Effector memory CD8-positive, alpha-beta T cell (primary cell): ENCODE data around the gene CCDC3.

Experiments used
- ATAC-seq: fragments of 150-1000 bp; cut with Tn5 transposase; replicated peaks from 2 replicates; pipeline ENCODE4 v1.10.0; 2021; ENCODE audit warnings: mild to moderate bottlenecking, moderate library complexity
- DNase-seq, 3 experiments: peaks; one replicate each; pipeline ENCODE4 v3.0.0; 2021
- H3K27ac Mint-ChIP-seq, 2 donors: one replicate each; pipeline ENCODE4 v1.8.0; 2022; ENCODE audit warnings: mild to moderate bottlenecking in 2 of 2, mixed read lengths in 2 of 2, moderate library complexity in 2 of 2
- H3K27me3 Mint-ChIP-seq, 2 donors: one replicate each; pipeline ENCODE4 v1.8.0; 2022; ENCODE audit warnings: mixed read lengths in 2 of 2
- H3K36me3 Mint-ChIP-seq: one replicate; pipeline ENCODE4 v1.8.0; 2022; ENCODE audit warnings: mild to moderate bottlenecking, moderate library complexity, mixed read lengths; ENCODE audit not compliant: insufficient read depth
- H3K4me1 Mint-ChIP-seq, 2 donors: one replicate each; pipeline ENCODE4 v1.8.0; 2022; ENCODE audit warnings: low read depth in 2 of 2, mixed read lengths in 2 of 2
- H3K4me3 Mint-ChIP-seq, 2 donors: one replicate each; pipeline ENCODE4 v1.8.0; 2022; ENCODE audit warnings: mild to moderate bottlenecking in 2 of 2, mixed read lengths in 2 of 2, moderate library complexity in 2 of 2
- H3K9me3 Mint-ChIP-seq, 2 donors: one replicate each; pipeline ENCODE4 v1.8.0; 2022; ENCODE audit warnings: mixed read lengths in 2 of 2

CCDC3 gene

GRCh38 chr10:12902851-12903358 lies 98.6 kb downstream of the CCDC3 start:
- DNase-seq (no peak), ATAC-seq (no peak)
- Mint-ChIP-seq H3K4me3 (no peak overlapping the region), H3K36me3 (peaks cover 3% of the 10 kb centered on the region), H3K9me3 (no peaks in the 10 kb centered on the region), H3K27ac (no peak overlapping the region), H3K4me1 (peaks cover 0 to 1% of the 10 kb centered on the region in 2 donors), H3K27me3 (peaks cover 38 to 72% of the 10 kb centered on the region in 2 donors)

- Mint-ChIP-seq H3K4me3 (no peak overlapping the region), H3K36me3 (peaks cover 3% of the 10 kb centered on the region), H3K4me1 (peaks cover 0 to 1% of the 10 kb centered on the region in 2 donors), H3K9me3 (no peaks in the 10 kb centered on the region), H3K27ac (no peak overlapping the region), H3K27me3 (peaks cover 41 to 70% of the 10 kb centered on the region in 2 donors)
- DNase-seq (peak; percentile 29 to 38 (median 31)), ATAC-seq (peak; percentile 32)
Observed at GRCh38 chr10:12902135-12902572, 99.4 kb downstream of the CCDC3 start.

GRCh38 chr10:12899546-12899945 lies 102.0 kb downstream of the CCDC3 start:
- Mint-ChIP-seq H3K4me1 (peaks cover 0 to 1% of the 10 kb centered on the region in 2 donors), H3K36me3 (no peaks in the 10 kb centered on the region), H3K27me3 (peaks cover 63 to 67% of the 10 kb centered on the region in 2 donors), H3K9me3 (no peaks in the 10 kb centered on the region), H3K4me3 (no peak overlapping the region), H3K27ac (no peak overlapping the region)
- DNase-seq (no peak), ATAC-seq (no peak)

GRCh38 chr10:12898271-12898670 lies 103.2 kb downstream of the CCDC3 start:
- no peaks in the 10 kb centered on the region for H3K36me3 Mint-ChIP-seq

GRCh38 chr10:12897278-12897677 lies 104.2 kb downstream of the CCDC3 start:
- H3K27me3 Mint-ChIP-seq, result peaks cover 59 to 64% of the 10 kb centered on the region in 2 donors
- no peaks in the 10 kb centered on the region for H3K36me3 Mint-ChIP-seq
- no peak overlapping the region for H3K27ac Mint-ChIP-seq
- no peak for ATAC-seq
- H3K4me1 Mint-ChIP-seq, result peaks cover 0 to 1% of the 10 kb centered on the region in 2 donors
- no peak overlapping the region for H3K4me3 Mint-ChIP-seq
- peaks cover 8 to 13% of the 10 kb centered on the region in 2 donors for H3K9me3 Mint-ChIP-seq
- DNase-seq, result no peak

More at GRCh38 chr10:12898271-12898670, 103.2 kb downstream of the CCDC3 start:
- Mint-ChIP-seq H3K27ac (no peak overlapping the region), H3K27me3 (peaks cover 66 to 70% of the 10 kb centered on the region in 2 donors), H3K9me3 (peaks cover 3 to 4% of the 10 kb centered on the region in 2 donors), H3K4me1 (peaks cover 0 to 1% of the 10 kb centered on the region in 2 donors), H3K4me3 (no peak overlapping the region)
- DNase-seq (no peak), ATAC-seq (no peak)

GRCh38 chr10:12896251-12896650 lies 105.3 kb downstream of the CCDC3 start:
- no peak for DNase-seq
- Mint-ChIP-seq H3K27me3 (peaks cover 49 to 54% of the 10 kb centered on the region in 2 donors), H3K36me3 (no peaks in the 10 kb centered on the region), H3K4me3 (no peak overlapping the region), H3K27ac (no peak overlapping the region), H3K9me3 (peaks cover 8 to 15% of the 10 kb centered on the region in 2 donors), H3K4me1 (no peaks in the 10 kb centered on the region)
- no peak for ATAC-seq

GRCh38 chr10:12892924-12893323 lies 108.6 kb downstream of the CCDC3 start:
- Mint-ChIP-seq H3K27ac (no peak overlapping the region), H3K4me1 (no peaks in the 10 kb centered on the region), H3K27me3 (peaks cover 35 to 43% of the 10 kb centered on the region in 2 donors), H3K9me3 (peaks cover 8 to 15% of the 10 kb centered on the region in 2 donors), H3K4me3 (no peak overlapping the region), H3K36me3 (no peaks in the 10 kb centered on the region)
- DNase-seq (no peak), ATAC-seq (no peak)

GRCh38 chr10:12890958-12891357 lies 110.6 kb downstream of the CCDC3 start:
- no peak overlapping the region for H3K4me3 Mint-ChIP-seq
- peaks cover 8 to 15% of the 10 kb centered on the region in 2 donors for H3K9me3 Mint-ChIP-seq
- H3K4me1 Mint-ChIP-seq, result no peaks in the 10 kb centered on the region
- no peak overlapping the region for H3K27ac Mint-ChIP-seq
- H3K27me3 Mint-ChIP-seq, result peaks cover 28 to 32% of the 10 kb centered on the region in 2 donors
- DNase-seq (no peak), ATAC-seq (no peak)
- no peaks in the 10 kb centered on the region for H3K36me3 Mint-ChIP-seq

- ATAC-seq, result no peak
- H3K9me3 Mint-ChIP-seq, result peaks cover 5 to 14% of the 10 kb centered on the region in 2 donors
- no peak for DNase-seq
- peaks cover 17 to 35% of the 10 kb centered on the region in 2 donors for H3K27me3 Mint-ChIP-seq
- no peak overlapping the region for H3K4me3 Mint-ChIP-seq
- H3K36me3 Mint-ChIP-seq, result no peaks in the 10 kb centered on the region
- H3K27ac Mint-ChIP-seq, result no peak overlapping the region
- H3K4me1 Mint-ChIP-seq, result no peaks in the 10 kb centered on the region
Observed at GRCh38 chr10:12888470-12888869, 113.0 kb downstream of the CCDC3 start.

- Mint-ChIP-seq H3K4me3 (no peak overlapping the region), H3K9me3 (peaks cover under 1 to 7% of the 10 kb centered on the region in 2 donors), H3K27me3 (peaks cover 21 to 41% of the 10 kb centered on the region in 2 donors), H3K4me1 (no peaks in the 10 kb centered on the region), H3K36me3 (no peaks in the 10 kb centered on the region), H3K27ac (no peak overlapping the region)
- no peak for DNase-seq
- ATAC-seq, result no peak
Observed at GRCh38 chr10:12887780-12888179, 113.7 kb downstream of the CCDC3 start.

GRCh38 chr10:12884851-12885250 lies 116.7 kb downstream of the CCDC3 start:
- H3K4me1 Mint-ChIP-seq, result no peaks in the 10 kb centered on the region
- no peaks in the 10 kb centered on the region for H3K9me3 Mint-ChIP-seq
- peaks cover 40 to 63% of the 10 kb centered on the region in 2 donors for H3K27me3 Mint-ChIP-seq
- ATAC-seq (no peak), DNase-seq (no peak)
- no peak overlapping the region for H3K4me3 Mint-ChIP-seq
- H3K27ac Mint-ChIP-seq, result no peak overlapping the region
- no peaks in the 10 kb centered on the region for H3K36me3 Mint-ChIP-seq

- Mint-ChIP-seq H3K27me3 (peaks cover 55 to 70% of the 10 kb centered on the region in 2 donors), H3K4me1 (no peaks in the 10 kb centered on the region), H3K36me3 (no peaks in the 10 kb centered on the region), H3K4me3 (no peak overlapping the region), H3K9me3 (no peaks in the 10 kb centered on the region), H3K27ac (no peak overlapping the region)
- DNase-seq (no peak), ATAC-seq (no peak)
Observed at GRCh38 chr10:12880423-12880822, 121.1 kb downstream of the CCDC3 start.

- Mint-ChIP-seq H3K27ac (no peak overlapping the region), H3K4me1 (no peaks in the 10 kb centered on the region), H3K27me3 (peaks cover 44 to 66% of the 10 kb centered on the region in 2 donors), H3K9me3 (no peaks in the 10 kb centered on the region), H3K4me3 (no peak overlapping the region), H3K36me3 (no peaks in the 10 kb centered on the region)
- ATAC-seq, result no peak
- no peak for DNase-seq
Observed at GRCh38 chr10:12877150-12877549, 124.4 kb downstream of the CCDC3 start.

GRCh38 chr10:12876266-12876665 lies 125.2 kb downstream of the CCDC3 start:
- Mint-ChIP-seq H3K36me3 (no peaks in the 10 kb centered on the region), H3K27me3 (peaks cover 43 to 64% of the 10 kb centered on the region in 2 donors), H3K27ac (no peak overlapping the region), H3K4me1 (no peaks in the 10 kb centered on the region), H3K4me3 (no peak overlapping the region), H3K9me3 (no peaks in the 10 kb centered on the region)
- ATAC-seq, result no peak
- DNase-seq, result no peak
